GM12892 (cell line): ENCODE measurements around the gene MRS2.

Experiments used
- POLR2A ChIP-seq: IDR thresholded peaks from 2 replicates; pipeline ENCODE4 v1.6.1; 2011; ENCODE audit warnings: low read depth, low read length, control low read depth
- POLR2AphosphoS5 ChIP-seq: IDR thresholded peaks from 2 replicates; pipeline ENCODE4 v1.6.1; 2011; ENCODE audit warnings: low read depth, low read length, control low read depth
- TAF1 ChIP-seq: IDR thresholded peaks from 2 replicates; pipeline ENCODE4 v1.6.1; 2011; ENCODE audit warnings: low read depth, mild to moderate bottlenecking, control low read depth, low read length, borderline replicate concordance

DNA sequence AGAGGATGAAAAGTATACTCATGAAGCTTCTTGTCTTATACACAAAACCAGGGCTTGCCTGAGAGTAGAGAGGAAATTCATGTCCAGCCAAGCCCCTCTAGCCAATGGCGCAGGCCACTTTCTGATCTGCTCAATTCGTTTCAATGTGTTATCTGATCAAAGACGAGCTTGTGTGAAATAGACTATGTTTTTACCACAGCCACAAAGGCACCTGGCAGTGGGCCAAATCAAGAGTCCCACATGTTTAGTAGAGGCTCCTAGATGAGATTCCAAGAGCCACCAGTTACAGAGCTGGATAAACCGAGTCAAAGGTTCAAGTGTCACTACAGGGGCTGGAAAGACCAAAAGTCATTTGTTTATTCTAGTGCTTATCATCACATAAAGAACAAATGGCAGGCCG is 51.7 kb downstream of the MRS2 start:
- TF ChIP-seq POLR2A (no peak), POLR2AphosphoS5 (no peak), TAF1 (no peak)
